Trophoblast cell (in vitro differentiated cells and primary cell): ENCODE data around the gene C10orf143.

ENCODE experiments used
- DNase-seq, 2 donors: peaks; one replicate each; pipeline ENCODE4 v3.0.0-alpha.2; 2016
- H2AFZ ChIP-seq: 2 replicates; pipeline ENCODE4 v1.6.1; 2013; ENCODE audit warnings: low read length, moderate library complexity, mild to moderate bottlenecking; ENCODE audit not compliant: insufficient read depth, poor library complexity
- H2AK5ac ChIP-seq: 2 replicates; pipeline ENCODE4 v1.6.1; 2013; ENCODE audit warnings: mild to moderate bottlenecking, low read length
- H2BK120ac ChIP-seq: 2 replicates; pipeline ENCODE4 v1.6.1; 2013; ENCODE audit warnings: low read length, mild to moderate bottlenecking, moderate library complexity; ENCODE audit not compliant: insufficient read depth, poor library complexity
- H2BK12ac ChIP-seq: 2 replicates; pipeline ENCODE4 v1.6.1; 2013; ENCODE audit warnings: mild to moderate bottlenecking, low read length, moderate library complexity
- H2BK5ac ChIP-seq: 2 replicates; pipeline ENCODE4 v1.6.1; 2013; ENCODE audit warnings: low read length, low read depth, moderate library complexity, mild to moderate bottlenecking; ENCODE audit not compliant: poor library complexity
- H3K14ac ChIP-seq: 2 replicates; pipeline ENCODE4 v1.6.1; 2013; ENCODE audit warnings: mild to moderate bottlenecking, low read length
- H3K18ac ChIP-seq: 2 replicates; pipeline ENCODE4 v1.6.1; 2013; ENCODE audit warnings: mild to moderate bottlenecking, low read length
- H3K23ac ChIP-seq: 2 replicates; pipeline ENCODE4 v1.6.1; 2013; ENCODE audit warnings: low read length
- H3K27ac ChIP-seq: 2 replicates; pipeline ENCODE4 v1.5.1; 2013; ENCODE audit warnings: low read depth, mild to moderate bottlenecking, inconsistent platforms, low read length, moderate library complexity
- H3K27me3 ChIP-seq: 2 replicates; pipeline ENCODE4 v1.6.1; 2013; ENCODE audit warnings: inconsistent platforms, mild to moderate bottlenecking, low read length, moderate library complexity; ENCODE audit not compliant: insufficient read depth
- H3K36me3 ChIP-seq, 2 experiments: 1 replicate in 1 of 2; 2 replicates in 1 of 2; pipeline ENCODE4 v1.6.1; 2013; ENCODE audit warnings: low read length in 2 of 2, mild to moderate bottlenecking in 2 of 2, moderate library complexity in 1 of 2; ENCODE audit not compliant: insufficient read depth in 2 of 2, control insufficient read depth in 1 of 2
- H3K4ac ChIP-seq: 2 replicates; pipeline ENCODE4 v1.6.1; 2013; ENCODE audit warnings: low read depth, mild to moderate bottlenecking, low read length, moderate library complexity
- H3K4me1 ChIP-seq, 2 experiments: 1 replicate in 1 of 2; 2 replicates in 1 of 2; pipeline ENCODE4 v1.6.1; 2013; ENCODE audit warnings: low read length in 2 of 2, mild to moderate bottlenecking in 2 of 2, moderate library complexity in 1 of 2; ENCODE audit not compliant: insufficient read depth in 2 of 2, control insufficient read depth in 1 of 2
- H3K4me2 ChIP-seq: 2 replicates; pipeline ENCODE4 v1.6.1; 2013; ENCODE audit warnings: inconsistent platforms, mild to moderate bottlenecking, low read length, moderate library complexity
- H3K4me3 ChIP-seq: 2 replicates; pipeline ENCODE4 v1.5.1; 2013; ENCODE audit warnings: mild to moderate bottlenecking, low read depth, low read length, inconsistent platforms
- H3K79me1 ChIP-seq: one replicate; pipeline ENCODE4 v1.6.1; 2013; ENCODE audit warnings: low read length
- H3K79me2 ChIP-seq: 2 replicates; pipeline ENCODE4 v1.6.1; 2013; ENCODE audit warnings: low read length, mild to moderate bottlenecking; ENCODE audit not compliant: control insufficient read depth, insufficient read depth, poor library complexity
- H3K9ac ChIP-seq: 2 replicates; pipeline ENCODE4 v1.6.1; 2013; ENCODE audit warnings: mild to moderate bottlenecking, low read length
- H3K9me3 ChIP-seq: 2 replicates; pipeline ENCODE4 v1.6.1; 2013; ENCODE audit warnings: low read depth, mild to moderate bottlenecking, control low read depth, inconsistent platforms, low read length; ENCODE audit not compliant: insufficient read depth
- H4K12ac ChIP-seq: 2 replicates; pipeline ENCODE4 v1.6.1; 2013; ENCODE audit warnings: low read depth, mild to moderate bottlenecking, low read length, moderate library complexity
- H4K8ac ChIP-seq: 2 replicates; pipeline ENCODE4 v1.6.1; 2013; ENCODE audit warnings: low read depth, mild to moderate bottlenecking, low read length, moderate library complexity
- H4K91ac ChIP-seq: one replicate; pipeline ENCODE4 v1.6.1; 2013; ENCODE audit warnings: low read depth, mild to moderate bottlenecking, low read length, moderate library complexity
- WGBS: extraction: QIAGEN DNeasy Blood & Tissue Kit; methylation state at CpG from one replicate; pipeline ENCODE4 v1.1.7; 2013; ENCODE audit warnings: missing lambda C conversion rate; ENCODE audit not compliant: insufficient read length, insufficient coverage; ENCODE audit errors: extremely low coverage; 5-methylcytosine and 5-hydroxymethylcytosine counted together

C10orf143 gene

GRCh38 chr10:130022511-130023299 lies 87.9 kb downstream of the C10orf143 start:
- no peak overlapping the region for H2AK5ac ChIP-seq
- H2BK120ac ChIP-seq: no peak overlapping the region
- H3K23ac ChIP-seq: no peak overlapping the region
- H3K18ac ChIP-seq: no peak overlapping the region
- H3K79me1 ChIP-seq: no peaks in the 10 kb centered on the region
- H3K9me3 ChIP-seq: no peaks in the 10 kb centered on the region
- no peaks in the 10 kb centered on the region for H3K79me2 ChIP-seq
- H2AFZ ChIP-seq: no peak overlapping the region
- no peak overlapping the region for H4K12ac ChIP-seq
- no peak overlapping the region for H3K14ac ChIP-seq
- no peak overlapping the region for H4K91ac ChIP-seq
- no peaks in the 10 kb centered on the region for H3K27me3 ChIP-seq
- no peaks in the 10 kb centered on the region for H3K4me1 ChIP-seq
- H3K4me2 ChIP-seq: no peak overlapping the region
- H4K8ac ChIP-seq: no peak overlapping the region
- no peak overlapping the region for H3K4me3 ChIP-seq
- no peak for DNase-seq
- no peak overlapping the region for H2BK5ac ChIP-seq
- H3K9ac ChIP-seq: no peak overlapping the region
- no peak overlapping the region for H3K27ac ChIP-seq
- no peak overlapping the region for H2BK12ac ChIP-seq
- H3K36me3 ChIP-seq: no peaks in the 10 kb centered on the region
- WGBS: no CpG with 5 or more reads among the region's 28 CpGs
- H3K4ac ChIP-seq: no peak overlapping the region

GRCh38 chr10:130022086-130022485 lies 88.5 kb downstream of the C10orf143 start:
- no peak for DNase-seq
- H2BK12ac ChIP-seq: no peak overlapping the region
- H3K4me3 ChIP-seq: no peak overlapping the region
- H2BK5ac ChIP-seq: no peak overlapping the region
- no peak overlapping the region for H4K12ac ChIP-seq
- H3K36me3 ChIP-seq: no peaks in the 10 kb centered on the region
- H3K23ac ChIP-seq: no peak overlapping the region
- no peak overlapping the region for H3K14ac ChIP-seq
- no peak overlapping the region for H2AFZ ChIP-seq
- no peak overlapping the region for H3K9ac ChIP-seq
- no peak overlapping the region for H2AK5ac ChIP-seq
- no peak overlapping the region for H3K27ac ChIP-seq
- H3K27me3 ChIP-seq: no peaks in the 10 kb centered on the region
- no peak overlapping the region for H3K4ac ChIP-seq
- no peak overlapping the region for H4K8ac ChIP-seq
- no peak overlapping the region for H4K91ac ChIP-seq
- H3K18ac ChIP-seq: no peak overlapping the region
- H3K9me3 ChIP-seq: no peaks in the 10 kb centered on the region
- no peaks in the 10 kb centered on the region for H3K4me1 ChIP-seq
- WGBS: no CpG with 5 or more reads among the region's 6 CpGs
- H2BK120ac ChIP-seq: no peak overlapping the region
- H3K79me1 ChIP-seq: no peaks in the 10 kb centered on the region
- no peak overlapping the region for H3K4me2 ChIP-seq
- H3K79me2 ChIP-seq: no peaks in the 10 kb centered on the region

GRCh38 chr10:130021383-130021950 lies 89.2 kb downstream of the C10orf143 start:
- no peaks in the 10 kb centered on the region for H3K79me2 ChIP-seq
- no peak for DNase-seq
- H3K27ac ChIP-seq: no peak overlapping the region
- no peak overlapping the region for H2BK5ac ChIP-seq
- no peak overlapping the region for H3K9ac ChIP-seq
- no peaks in the 10 kb centered on the region for H3K36me3 ChIP-seq
- no peak overlapping the region for H3K18ac ChIP-seq
- no peak overlapping the region for H2AFZ ChIP-seq
- no peaks in the 10 kb centered on the region for H3K9me3 ChIP-seq
- H4K8ac ChIP-seq: no peak overlapping the region
- no peaks in the 10 kb centered on the region for H3K27me3 ChIP-seq
- no peak overlapping the region for H3K4me2 ChIP-seq
- H3K79me1 ChIP-seq: no peaks in the 10 kb centered on the region
- H3K4me1 ChIP-seq: no peaks in the 10 kb centered on the region
- H3K4ac ChIP-seq: no peak overlapping the region
- no peak overlapping the region for H2BK120ac ChIP-seq
- no peak overlapping the region for H4K91ac ChIP-seq
- H3K14ac ChIP-seq: no peak overlapping the region
- no peak overlapping the region for H3K4me3 ChIP-seq
- no peak overlapping the region for H4K12ac ChIP-seq
- H2BK12ac ChIP-seq: no peak overlapping the region
- H3K23ac ChIP-seq: no peak overlapping the region
- no peak overlapping the region for H2AK5ac ChIP-seq
- WGBS: no CpG with 5 or more reads among the region's 12 CpGs

DNA sequence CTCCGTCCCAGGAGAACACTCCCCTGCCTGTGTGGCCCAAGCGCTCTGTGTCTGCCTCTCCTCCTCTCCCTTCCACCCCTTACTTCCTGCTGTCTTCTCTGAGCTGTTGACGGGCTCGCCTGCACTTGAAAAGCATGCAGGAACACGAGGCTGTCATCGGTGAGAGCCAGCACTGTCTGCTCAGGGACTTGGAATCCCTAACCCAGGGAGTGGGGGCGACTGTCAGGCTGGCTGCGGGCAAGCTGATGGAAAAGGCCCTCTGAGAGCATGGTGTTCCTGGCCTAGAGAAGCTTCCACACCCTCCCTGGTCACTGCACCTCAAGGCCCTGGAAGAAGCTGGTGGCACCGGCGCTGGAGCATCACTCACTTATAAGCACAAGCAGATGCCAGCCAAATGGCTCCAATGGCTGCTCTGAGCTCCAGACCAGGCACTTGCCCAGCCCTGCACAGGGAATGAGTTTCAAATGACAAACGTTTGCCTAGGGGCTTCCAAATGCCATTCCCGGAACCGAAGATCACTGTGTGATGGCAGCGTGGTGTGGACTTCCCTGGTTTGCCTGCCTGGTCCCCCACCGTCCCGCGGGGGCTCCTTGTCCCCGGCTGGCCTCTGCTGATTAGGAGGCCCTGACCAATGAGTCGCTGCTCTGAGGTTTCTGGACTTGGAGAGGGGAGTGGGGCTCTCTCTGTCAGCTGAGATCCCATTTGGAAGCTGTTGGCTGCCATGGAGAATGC lies 89.8 kb downstream of the C10orf143 start:
- no peak overlapping the region for H3K4me2 ChIP-seq
- WGBS: no CpG with 5 or more reads among the region's 19 CpGs
- no peaks in the 10 kb centered on the region for H3K79me2 ChIP-seq
- H2BK5ac ChIP-seq: no peak overlapping the region
- no peak overlapping the region for H3K18ac ChIP-seq
- H3K4ac ChIP-seq: no peak overlapping the region
- H4K12ac ChIP-seq: no peak overlapping the region
- H3K79me1 ChIP-seq: no peaks in the 10 kb centered on the region
- H2BK12ac ChIP-seq: no peak overlapping the region
- H2BK120ac ChIP-seq: no peak overlapping the region
- H3K9ac ChIP-seq: no peak overlapping the region
- H3K27ac ChIP-seq: no peak overlapping the region
- H3K4me1 ChIP-seq: no peaks in the 10 kb centered on the region
- H2AFZ ChIP-seq: no peak overlapping the region
- no peak overlapping the region for H2AK5ac ChIP-seq
- no peak overlapping the region for H4K8ac ChIP-seq
- no peak overlapping the region for H4K91ac ChIP-seq
- no peak overlapping the region for H3K4me3 ChIP-seq
- H3K36me3 ChIP-seq: no peaks in the 10 kb centered on the region
- H3K23ac ChIP-seq: no peak overlapping the region
- no peak for DNase-seq
- no peaks in the 10 kb centered on the region for H3K9me3 ChIP-seq
- no peak overlapping the region for H3K14ac ChIP-seq
- H3K27me3 ChIP-seq: no peaks in the 10 kb centered on the region
